ENCODE data around the gene BLTP3B.
"Not testable (repeated sequence)": the region's sequence is repeated elsewhere in the genome, so short reads cannot be mapped to it uniquely, and the experiment has no call there.

BLTP3B gene

GRCh38 chr12:100185361-100185894 is 42.8 kb upstream of the BLTP3B start:
- DNase-seq (ENCODE audit: extremely low read depth, low read depth): no peak
- no peak for TF ChIP-seq CTCF (IDR thresholded peaks at IDR 0.05; ENCODE audit: low read depth, low read length)

GRCh38 chr12:100184549-100185145 is 42.0 kb upstream of the BLTP3B start:
- TF ChIP-seq CTCF (IDR thresholded peaks at IDR 0.05; ENCODE audit: low read depth, low read length): no peak
- no peak for DNase-seq (ENCODE audit: extremely low read depth, low read depth)

- DNase-seq (ENCODE audit: extremely low read depth, low read depth): no peak
Observed at GRCh38 chr12:100179252-100179651, 36.6 kb upstream of the BLTP3B start.

GRCh38 chr12:100176493-100176892 is 33.8 kb upstream of the BLTP3B start:
- not testable (repeated sequence) for DNase-seq (ENCODE audit: extremely low read depth, low read depth)

More at GRCh38 chr12:100179252-100179651, 36.6 kb upstream of the BLTP3B start:
- no peak for TF ChIP-seq CTCF (IDR thresholded peaks at IDR 0.05; ENCODE audit: low read depth, low read length)

GRCh38 chr12:100174495-100174894 is 31.8 kb upstream of the BLTP3B start:
- DNase-seq (ENCODE audit: extremely low read depth, low read depth): no peak

GRCh38 chr12:100173111-100173510 is 30.4 kb upstream of the BLTP3B start:
- no peak for DNase-seq (ENCODE audit: extremely low read depth, low read depth)
- TF ChIP-seq CTCF (IDR thresholded peaks at IDR 0.05; ENCODE audit: low read depth, low read length): no peak

More at GRCh38 chr12:100174495-100174894, 31.8 kb upstream of the BLTP3B start:
- no peak for TF ChIP-seq CTCF (IDR thresholded peaks at IDR 0.05; ENCODE audit: low read depth, low read length)

GRCh38 chr12:100171248-100171647 is 28.6 kb upstream of the BLTP3B start:
- no peak for TF ChIP-seq CTCF (IDR thresholded peaks at IDR 0.05; ENCODE audit: low read depth, low read length)
- no peak for DNase-seq (ENCODE audit: extremely low read depth, low read depth)

- DNase-seq (ENCODE audit: extremely low read depth, low read depth): no peak
Observed at GRCh38 chr12:100170313-100170858, 27.7 kb upstream of the BLTP3B start.

More at GRCh38 chr12:100170313-100170858, 27.7 kb upstream of the BLTP3B start:
- no peak for TF ChIP-seq CTCF (IDR thresholded peaks at IDR 0.05; ENCODE audit: low read depth, low read length)
